Sigmoid colon (tissue), 7 donors: ENCODE measurements around the gene PRKACG. TPM values are rescaled to one million over a fixed set of nuclear protein-coding genes. Genes with fewer than 3 reads are reported as not detected.

Experiments used
- DNase-seq: peaks from one replicate; pipeline ENCODE4 v3.0.0-alpha.2; 2019
- H3K27ac ChIP-seq, 4 donors: fragments of 200-600 bp; sonication (generic); one replicate each; pipeline ENCODE4 v1.5.1; 2016 to 2019; ENCODE audit warnings: mild to moderate bottlenecking in 1 of 4
- H3K27me3 ChIP-seq, 3 donors: fragments of 200-600 bp; sonication (generic); one replicate each; pipeline ENCODE4 v1.5.1; 2019; ENCODE audit warnings: mild to moderate bottlenecking in 1 of 3
- H3K36me3 ChIP-seq, 4 donors: fragments of 200-600 bp; sonication (generic); one replicate each; pipeline ENCODE4 v1.5.1; 2016 to 2019
- H3K4me1 ChIP-seq, 4 donors: fragments of 200-600 bp; sonication (generic); one replicate each; pipeline ENCODE4 v1.5.1; 2017 to 2019
- H3K4me3 ChIP-seq, 4 donors: fragments of 200-600 bp; sonication (generic); one replicate each; pipeline ENCODE4 v1.5.1; 2017 to 2019; ENCODE audit warnings: mild to moderate bottlenecking in 2 of 4, moderate library complexity in 1 of 4
- H3K9me3 ChIP-seq, 4 donors: fragments of 200-600 bp in 3 of 4; sonication (generic) in 3 of 4; one replicate each; pipeline versions ENCODE4 v1.5.1 to v1.6.1; 2013 to 2019
- CTCF ChIP-seq, 4 experiments: fragments of 450-650 bp in 3 of 4; fragments of 200-600 bp in 1 of 4; IDR thresholded peaks; one replicate each; pipeline ENCODE4 v1.5.1; 2016 to 2019; ENCODE audit warnings: antibody characterized with exemption in 4 of 4, mild to moderate bottlenecking in 3 of 4, moderate library complexity in 2 of 4
- EP300 ChIP-seq, 4 donors: sonication (generic); formaldehyde crosslinking; IDR thresholded peaks; one replicate each; pipeline ENCODE4 v1.6.1; 2017; ENCODE audit warnings: antibody characterized with exemption in 4 of 4
- POLR2A ChIP-seq, 2 donors: fragments of 450-650 bp; IDR thresholded peaks; one replicate each; pipeline ENCODE4 v1.6.1; 2016; ENCODE audit warnings: antibody characterized with exemption in 2 of 2, mild to moderate bottlenecking in 2 of 2, moderate library complexity in 2 of 2
- POLR2AphosphoS5 ChIP-seq, 4 donors: sonication (generic); formaldehyde crosslinking; IDR thresholded peaks; one replicate each; pipeline ENCODE4 v1.6.1; 2017; ENCODE audit warnings: antibody characterized with exemption in 4 of 4
- WGBS, 2 donors: extraction: QIAGEN DNeasy Blood & Tissue Kit; methylation state at CpG; one replicate each; pipeline ENCODE4 v1.1.7; 2013; 5-methylcytosine and 5-hydroxymethylcytosine counted together
- intact Hi-C: fragments of 100-400 bp; cut with DNase I; formaldehyde crosslinking; loops from one replicate; pipeline ENCODE4 v1.15.1; 2023
- polyA plus RNA-seq, 3 donors: library from polyadenylated mRNA; stranded (reverse); fragments of 200-250 nt; gene quantifications; one replicate each; pipeline ENCODE4 v1.2.3, GENCODE V29; 2013
- total RNA-seq, 4 donors: library from RNA; depleted of rRNA; stranded (reverse); fragments of >200 nt; gene quantifications; one replicate each; pipeline ENCODE4 v1.1.0, GENCODE V29; 2016
- donor health status: healthy with polysubstance abuse.
- donor health status: Bipolar disorder and iron deficiency.
- donor health status: healthy.

Gene PRKACG
- total and polyA plus RNA-seq, 7 donors = not detected

- H3K9me3 ChIP-seq = no peaks in the 10 kb centered on the region
- H3K27me3 ChIP-seq = no peaks in the 10 kb centered on the region
- no peak for DNase-seq
- H3K4me3 ChIP-seq = peak overlapping the region in 3 of 4 donors; percentile 28 to 36 (median 35)
- peak overlapping the region in 3 of 4 donors; percentile 75 to 86 (median 76) for H3K27ac ChIP-seq
- no peaks in the 10 kb centered on the region for H3K36me3 ChIP-seq
- 70 to 84% methylated on average over 5 of the region's 5 CpGs for WGBS, 2 donors
- intact Hi-C loops = no loop called here
- TF ChIP-seq CTCF (IDR thresholded peaks at IDR 0.05) (no peak), EP300 (IDR thresholded peaks at IDR 0.05) (no peak)
- H3K4me1 ChIP-seq = peaks cover 0 to 48% (median 31%) of the 10 kb centered on the region in 4 donors
Measured at GRCh38 chr9:68974431-68974830, 39.5 kb downstream of the PRKACG start.

GRCh38 chr9:68973619-68974018 lies 40.3 kb downstream of the PRKACG start:
- TF ChIP-seq POLR2AphosphoS5 (IDR thresholded peaks at IDR 0.05) = no peak
- TF ChIP-seq EP300 (IDR thresholded peaks at IDR 0.05) = no peak
- no peak for TF ChIP-seq POLR2A (IDR thresholded peaks at IDR 0.05)
- no peak for TF ChIP-seq CTCF (IDR thresholded peaks at IDR 0.05)
- Histone ChIP-seq H3K27ac (peak overlapping the region in 3 of 4 donors; percentile 75 to 86 (median 76)), H3K27me3 (no peaks in the 10 kb centered on the region), H3K9me3 (no peaks in the 10 kb centered on the region), H3K4me1 (peaks cover 0 to 40% (median 25%) of the 10 kb centered on the region in 4 donors), H3K36me3 (no peaks in the 10 kb centered on the region), H3K4me3 (peak overlapping the region in 3 of 4 donors; percentile 28 to 36 (median 35))
- WGBS, 2 donors = 92 to 96% methylated on average over 3 of the region's 3 CpGs
- DNase-seq = no peak
- intact Hi-C loops = no loop called here

GRCh38 chr9:68970151-68970550 lies 43.8 kb downstream of the PRKACG start:
- peaks cover 0 to 27% (median 19%) of the 10 kb centered on the region in 4 donors for H3K4me1 ChIP-seq
- no peak overlapping the region for H3K4me3 ChIP-seq
- no peak for DNase-seq
- no peaks in the 10 kb centered on the region for H3K9me3 ChIP-seq
- no peaks in the 10 kb centered on the region for H3K27me3 ChIP-seq
- intact Hi-C loops = no loop called here
- no peaks in the 10 kb centered on the region for H3K36me3 ChIP-seq
- WGBS, 2 donors = 14 to 60% methylated on average over 2 of the region's 2 CpGs
- H3K27ac ChIP-seq = peak overlapping the region in 1 of 4 donors; percentile 33
- TF ChIP-seq CTCF (IDR thresholded peaks at IDR 0.05) = no peak
- TF ChIP-seq POLR2AphosphoS5 (IDR thresholded peaks at IDR 0.05) = no peak
- no peak for TF ChIP-seq EP300 (IDR thresholded peaks at IDR 0.05)
- TF ChIP-seq POLR2A (IDR thresholded peaks at IDR 0.05) = no peak

GRCh38 chr9:68969538-68969937 lies 44.4 kb downstream of the PRKACG start:
- Histone ChIP-seq H3K27ac (peak overlapping the region in 2 of 4 donors; percentile 14 to 33), H3K9me3 (no peaks in the 10 kb centered on the region), H3K36me3 (no peaks in the 10 kb centered on the region), H3K4me1 (peaks cover 0 to 27% (median 14%) of the 10 kb centered on the region in 4 donors), H3K4me3 (no peak overlapping the region), H3K27me3 (no peaks in the 10 kb centered on the region)
- TF ChIP-seq POLR2A (IDR thresholded peaks at IDR 0.05) (no peak), POLR2AphosphoS5 (IDR thresholded peaks at IDR 0.05) (no peak), CTCF (IDR thresholded peaks at IDR 0.05) (no peak), EP300 (IDR thresholded peaks at IDR 0.05) (no peak)
- WGBS, 2 donors = 15 to 57% methylated on average over 4 of the region's 4 CpGs
- no peak for DNase-seq
- intact Hi-C loops = no loop called here

GRCh38 chr9:68967800-68968199 lies 46.1 kb downstream of the PRKACG start:
- H3K9me3 ChIP-seq = no peaks in the 10 kb centered on the region
- H3K36me3 ChIP-seq = no peaks in the 10 kb centered on the region
- H3K27ac ChIP-seq = no peak overlapping the region
- H3K4me1 ChIP-seq = peaks cover 0 to 18% (median 9%) of the 10 kb centered on the region in 4 donors
- no peak for DNase-seq
- 52 to 85% methylated on average over 1 of the region's 1 CpG for WGBS, 2 donors
- intact Hi-C loops = no loop called here
- H3K4me3 ChIP-seq = no peak overlapping the region
- no peaks in the 10 kb centered on the region for H3K27me3 ChIP-seq
- TF ChIP-seq POLR2A (IDR thresholded peaks at IDR 0.05) (no peak), POLR2AphosphoS5 (IDR thresholded peaks at IDR 0.05) (no peak), EP300 (IDR thresholded peaks at IDR 0.05) (no peak), CTCF (IDR thresholded peaks at IDR 0.05) (no peak)
